Astrocyte of the cerebellum (primary cell): ENCODE results near the gene PSMB7.

Source experiments
- DNase-seq: peaks from one replicate; pipeline ENCODE4 v3.0.0-alpha.2; 2011; ENCODE audit warnings: low read depth
- H3K4me3 ChIP-seq: 2 replicates; pipeline ENCODE4 v1.5.1; 2011; ENCODE audit warnings: mild to moderate bottlenecking, low read depth, low read length, moderate library complexity
- in situ Hi-C: cut with HindIII; loops from 2 replicates; pipeline ENCODE4 v1.10.0; 2017; ENCODE audit warnings: low sequenced_read_pairs
- TF ChIP-seq, protein P1 (sequence below): IDR thresholded peaks from 2 replicates; pipeline ENCODE4 v1.5.1; 2012; ENCODE audit warnings: low read length, low read depth, moderate library complexity, mild to moderate bottlenecking; ENCODE audit errors: missing control alignments

PSMB7 gene

DNA sequence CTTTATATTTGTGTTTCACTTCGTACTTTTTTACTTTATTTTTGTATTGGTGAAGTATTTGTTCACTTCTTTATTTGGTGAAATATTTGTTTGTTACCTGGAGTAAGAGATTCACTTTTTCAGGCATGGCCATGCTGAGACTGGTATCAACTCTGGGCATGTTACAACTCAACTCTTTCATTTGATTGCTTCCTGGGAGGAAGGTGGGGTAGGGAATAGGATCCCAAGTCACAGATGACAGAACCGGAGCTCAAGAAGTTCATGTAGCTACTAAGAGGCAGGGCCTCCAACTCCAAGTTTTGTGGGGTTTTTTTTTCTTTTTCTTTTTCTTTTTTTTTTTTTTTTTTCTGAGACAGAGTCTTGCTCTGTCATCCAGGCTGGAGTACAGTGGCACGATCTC, 28.9 kb upstream of the PSMB7 start:
- in situ Hi-C loops = no loop called here
- no peak overlapping the region for H3K4me3 ChIP-seq
- TF ChIP-seq, protein P1, sequence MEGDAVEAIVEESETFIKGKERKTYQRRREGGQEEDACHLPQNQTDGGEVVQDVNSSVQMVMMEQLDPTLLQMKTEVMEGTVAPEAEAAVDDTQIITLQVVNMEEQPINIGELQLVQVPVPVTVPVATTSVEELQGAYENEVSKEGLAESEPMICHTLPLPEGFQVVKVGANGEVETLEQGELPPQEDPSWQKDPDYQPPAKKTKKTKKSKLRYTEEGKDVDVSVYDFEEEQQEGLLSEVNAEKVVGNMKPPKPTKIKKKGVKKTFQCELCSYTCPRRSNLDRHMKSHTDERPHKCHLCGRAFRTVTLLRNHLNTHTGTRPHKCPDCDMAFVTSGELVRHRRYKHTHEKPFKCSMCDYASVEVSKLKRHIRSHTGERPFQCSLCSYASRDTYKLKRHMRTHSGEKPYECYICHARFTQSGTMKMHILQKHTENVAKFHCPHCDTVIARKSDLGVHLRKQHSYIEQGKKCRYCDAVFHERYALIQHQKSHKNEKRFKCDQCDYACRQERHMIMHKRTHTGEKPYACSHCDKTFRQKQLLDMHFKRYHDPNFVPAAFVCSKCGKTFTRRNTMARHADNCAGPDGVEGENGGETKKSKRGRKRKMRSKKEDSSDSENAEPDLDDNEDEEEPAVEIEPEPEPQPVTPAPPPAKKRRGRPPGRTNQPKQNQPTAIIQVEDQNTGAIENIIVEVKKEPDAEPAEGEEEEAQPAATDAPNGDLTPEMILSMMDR = no peak
- DNase-seq = no peak

DNA sequence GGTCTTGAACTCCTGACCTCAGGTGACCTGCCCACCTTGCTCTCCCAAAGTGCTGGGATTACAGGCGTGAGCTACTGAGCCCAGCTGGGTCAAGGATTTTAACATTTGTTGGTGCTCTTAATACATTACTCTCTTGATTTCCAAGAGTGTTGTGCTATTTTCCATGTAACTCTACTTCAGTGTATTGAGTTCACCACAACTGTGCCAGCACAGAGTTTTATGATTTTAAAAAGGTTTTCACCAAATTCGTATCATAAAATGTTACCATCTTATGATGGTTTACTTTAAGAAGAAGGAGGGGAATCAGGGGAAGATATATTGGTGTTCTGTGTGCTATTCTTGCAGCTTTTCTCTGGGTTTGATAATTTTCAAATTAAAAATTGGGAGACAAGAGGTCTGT, 28.4 kb upstream of the PSMB7 start:
- in situ Hi-C loops = no loop called here
- TF ChIP-seq, protein P1 = no peak
- no peak overlapping the region for H3K4me3 ChIP-seq
- no peak for DNase-seq

DNA sequence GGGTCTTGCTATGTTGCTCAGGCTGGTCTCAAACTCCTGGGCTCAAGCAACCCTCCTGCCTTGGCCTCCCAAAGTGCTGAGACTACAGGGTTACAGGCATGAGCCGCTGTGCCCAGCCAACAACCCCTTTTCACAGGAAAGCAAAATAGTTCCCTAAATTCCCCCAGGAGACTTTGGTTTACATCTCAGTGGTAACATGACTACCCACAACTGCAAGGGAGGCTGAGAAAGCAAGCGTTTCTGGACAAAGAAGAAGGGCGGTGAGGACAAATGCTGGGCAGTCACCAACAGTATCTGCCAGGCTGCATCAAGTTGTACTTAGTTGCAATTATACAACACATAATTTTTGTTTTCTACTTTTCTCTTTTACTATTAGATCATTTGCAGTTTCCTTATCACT, 27.6 kb upstream of the PSMB7 start:
- in situ Hi-C loops = no loop called here
- TF ChIP-seq, protein P1 = no peak
- DNase-seq = no peak
- no peak overlapping the region for H3K4me3 ChIP-seq

DNA sequence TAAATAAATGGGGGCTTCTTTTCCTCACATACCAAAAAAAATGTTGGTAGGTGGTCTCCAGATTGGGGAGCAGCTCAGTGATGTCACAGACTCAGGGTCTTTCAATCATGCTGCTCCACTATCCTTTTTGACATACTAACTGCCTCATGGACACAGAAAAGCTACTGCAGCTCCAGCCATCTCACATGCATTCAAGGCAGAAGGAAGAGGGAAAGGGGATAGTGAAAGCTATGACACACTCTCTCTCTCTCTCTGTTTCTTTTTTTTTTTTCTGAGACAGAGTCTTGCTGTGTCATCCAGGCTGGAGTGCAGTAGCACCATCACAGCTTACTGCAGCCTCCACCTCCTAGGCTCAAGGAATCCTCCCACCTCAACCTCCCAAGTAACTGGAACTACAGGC, 27.1 kb upstream of the PSMB7 start:
- TF ChIP-seq, protein P1 = no peak
- in situ Hi-C loops = no loop called here

DNA sequence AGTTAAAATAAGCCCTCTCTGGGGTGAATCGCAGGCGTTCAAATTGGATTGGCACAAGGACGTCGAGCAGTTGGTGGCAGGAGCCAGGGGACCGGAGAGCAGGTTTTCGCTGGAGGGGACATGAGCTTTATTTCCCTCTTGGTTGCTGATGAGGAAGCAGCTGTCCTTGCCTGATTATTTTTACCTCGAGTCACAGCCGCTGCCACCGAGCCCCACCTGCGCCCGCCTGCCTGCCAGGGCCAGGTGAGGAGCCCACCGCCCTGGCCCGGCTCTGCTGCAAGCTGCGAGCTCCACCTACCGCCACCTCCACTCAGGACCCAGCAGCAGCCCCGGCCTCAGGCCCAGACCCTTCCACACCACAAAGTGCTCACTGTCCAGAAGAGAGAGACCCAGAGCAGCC, 26.0 kb upstream of the PSMB7 start:
- in situ Hi-C loops = no loop called here
- TF ChIP-seq, protein P1 = no peak
- no peak overlapping the region for H3K4me3 ChIP-seq
- DNase-seq = no peak

More for the DNA sequence above, 27.1 kb upstream of the PSMB7 start:
- H3K4me3 ChIP-seq = no peak overlapping the region
- DNase-seq = no peak

DNA sequence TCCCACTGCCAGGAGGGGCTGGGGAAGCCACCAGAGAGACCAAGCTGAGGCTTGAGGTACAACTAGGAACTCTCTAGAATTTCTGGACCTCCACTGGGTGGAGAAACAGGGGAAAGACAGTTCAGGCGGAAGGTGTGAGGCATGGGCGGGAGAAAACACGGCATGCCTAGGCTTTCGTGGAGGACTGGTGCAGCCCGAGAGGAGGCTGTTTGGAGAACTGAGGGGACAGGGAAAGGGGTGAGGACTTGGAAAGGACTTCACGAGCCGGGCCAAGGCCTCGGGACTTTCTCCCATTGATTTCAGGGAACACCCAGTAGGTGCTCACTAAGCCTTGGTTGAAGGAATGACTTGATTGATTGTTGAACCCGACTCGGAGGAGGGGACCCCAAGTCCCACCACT, 25.5 kb upstream of the PSMB7 start:
- H3K4me3 ChIP-seq = no peak overlapping the region
- in situ Hi-C loops = no loop called here
- TF ChIP-seq, protein P1 = no peak
- DNase-seq = no peak
